H9 (cell line): ENCODE data around the gene CLEC3B. TPM values are rescaled to one million over a fixed set of nuclear protein-coding genes. Genes with fewer than 3 reads are reported as not detected.

Experiments used
- DNase-seq: peaks from one replicate; pipeline ENCODE4 v3.0.0-alpha.2; 2017
- H2AFZ ChIP-seq: one replicate; pipeline ENCODE4 v1.6.1; 2013; ENCODE audit warnings: mild to moderate bottlenecking, low read length, control low read depth, moderate library complexity
- H2AK5ac ChIP-seq: 2 replicates; pipeline ENCODE4 v1.6.1; 2013; ENCODE audit warnings: low read length, control low read depth, mixed read lengths; ENCODE audit not compliant: insufficient read length
- H2BK120ac ChIP-seq: one replicate; pipeline ENCODE4 v1.6.1; 2013; ENCODE audit warnings: low read depth, mild to moderate bottlenecking, low read length, control low read depth, inconsistent platforms; ENCODE audit not compliant: poor library complexity, severe bottlenecking
- H2BK12ac ChIP-seq: 2 replicates; pipeline ENCODE4 v1.6.1; 2013; ENCODE audit warnings: low read length, control low read depth, mixed read lengths, low read depth; ENCODE audit not compliant: insufficient read length
- H2BK15ac ChIP-seq: 2 replicates; pipeline ENCODE4 v1.6.1; 2013; ENCODE audit warnings: low read depth, low read length, control low read depth
- H2BK20ac ChIP-seq: one replicate; pipeline ENCODE4 v1.6.1; 2013; ENCODE audit warnings: low read depth, mild to moderate bottlenecking, low read length, control low read depth, inconsistent platforms; ENCODE audit not compliant: poor library complexity, severe bottlenecking
- H2BK5ac ChIP-seq: 2 replicates; pipeline ENCODE4 v1.6.1; 2013; ENCODE audit warnings: low read length, control low read depth, mixed read lengths; ENCODE audit not compliant: insufficient read length
- H3K14ac ChIP-seq: 2 replicates; pipeline ENCODE4 v1.6.1; 2013; ENCODE audit warnings: low read length, control low read depth; ENCODE audit not compliant: insufficient read depth
- H3K18ac ChIP-seq: 2 replicates; pipeline ENCODE4 v1.6.1; 2013; ENCODE audit warnings: low read depth, mild to moderate bottlenecking, mixed read lengths, low read length, control low read depth; ENCODE audit not compliant: insufficient read length
- H3K23ac ChIP-seq: 2 replicates; pipeline ENCODE4 v1.6.1; 2013; ENCODE audit warnings: low read length, control low read depth, mixed read lengths, low read depth; ENCODE audit not compliant: insufficient read length
- H3K23me2 ChIP-seq: 2 replicates; pipeline ENCODE4 v1.6.1; 2013; ENCODE audit warnings: low read depth, mild to moderate bottlenecking, mixed read lengths, low read length, control low read depth; ENCODE audit not compliant: insufficient read length, poor library complexity, severe bottlenecking
- H3K27ac ChIP-seq: 2 replicates; pipeline ENCODE4 v1.5.1; 2013; ENCODE audit warnings: low read length, control low read depth, mixed read lengths, low read depth; ENCODE audit not compliant: insufficient read length
- H3K27me3 ChIP-seq: 2 replicates; pipeline ENCODE4 v1.6.1; 2013; ENCODE audit warnings: low read length, control low read depth, inconsistent platforms; ENCODE audit not compliant: insufficient read depth
- H3K4ac ChIP-seq: 2 replicates; pipeline ENCODE4 v1.6.1; 2013; ENCODE audit warnings: low read depth, mild to moderate bottlenecking, control low read depth, inconsistent platforms, low read length, moderate library complexity
- H3K4me1 ChIP-seq: 2 replicates; pipeline ENCODE4 v1.6.1; 2013; ENCODE audit warnings: low read length, control low read depth, inconsistent platforms; ENCODE audit not compliant: insufficient read depth
- H3K4me2 ChIP-seq: 2 replicates; pipeline ENCODE4 v1.6.1; 2013; ENCODE audit warnings: low read length, control low read depth, mixed read lengths; ENCODE audit not compliant: insufficient read length, insufficient read depth
- H3K56ac ChIP-seq: 2 replicates; pipeline ENCODE4 v1.6.1; 2013; ENCODE audit warnings: low read depth, mild to moderate bottlenecking, mixed read lengths, low read length, control low read depth; ENCODE audit not compliant: insufficient read length
- H3K79me1 ChIP-seq: 2 replicates; pipeline ENCODE4 v1.6.1; 2013; ENCODE audit warnings: low read depth, mild to moderate bottlenecking, moderate library complexity, low read length, control low read depth, inconsistent platforms; ENCODE audit not compliant: insufficient read depth, poor library complexity, severe bottlenecking
- H3K79me2 ChIP-seq: 2 replicates; pipeline ENCODE4 v1.6.1; 2013; ENCODE audit warnings: low read length, control low read depth, inconsistent platforms; ENCODE audit not compliant: insufficient read depth
- H3K9ac ChIP-seq: 2 replicates; pipeline ENCODE4 v1.6.1; 2013; ENCODE audit warnings: low read length, control low read depth, mixed read lengths; ENCODE audit not compliant: insufficient read length; ENCODE audit errors: extremely low read depth
- H3K9me3 ChIP-seq: one replicate; pipeline ENCODE4 v1.6.1; 2013; ENCODE audit warnings: low read depth, low read length, inconsistent platforms; ENCODE audit not compliant: control insufficient read depth
- H3T11ph ChIP-seq: one replicate; pipeline ENCODE4 v1.6.1; 2013; ENCODE audit warnings: mild to moderate bottlenecking, low read length, control low read depth, inconsistent platforms
- H4K20me1 ChIP-seq: one replicate; pipeline ENCODE4 v1.6.1; 2013; ENCODE audit not compliant: control insufficient read depth, insufficient read length, insufficient read depth
- H4K5ac ChIP-seq: 2 replicates; pipeline ENCODE4 v1.6.1; 2013; ENCODE audit warnings: low read depth, mild to moderate bottlenecking, mixed read lengths, low read length, control low read depth; ENCODE audit not compliant: insufficient read length
- H4K8ac ChIP-seq: replicated peaks from 2 replicates; pipeline ENCODE4 v1.6.1; 2013; ENCODE audit warnings: low read length, control low read depth, mixed read lengths, low read depth; ENCODE audit not compliant: insufficient read length
- H4K91ac ChIP-seq: 2 replicates; pipeline ENCODE4 v1.6.1; 2013; ENCODE audit warnings: low read depth, mild to moderate bottlenecking, moderate library complexity, mixed read lengths, low read length, control low read depth; ENCODE audit not compliant: insufficient read length
- H3K27ac Mint-ChIP-seq, 3 experiments: 2 replicates in 2 of 3; 3 replicates in 1 of 3; pipeline ENCODE4 v1.8.0; 2020 to 2021; ENCODE audit warnings: mixed read lengths in 3 of 3, mild to moderate bottlenecking in 1 of 3, moderate library complexity in 1 of 3
- H3K27me3 Mint-ChIP-seq: 2 replicates; pipeline ENCODE4 v1.8.0; 2021; ENCODE audit warnings: low read depth, mild to moderate bottlenecking, moderate library complexity, mixed read lengths
- H3K36me3 Mint-ChIP-seq, 3 experiments: 2 replicates in 2 of 3; 3 replicates in 1 of 3; pipeline ENCODE4 v1.8.0; 2020 to 2021; ENCODE audit warnings: low read depth in 3 of 3, mixed read lengths in 3 of 3; ENCODE audit not compliant: insufficient read depth in 1 of 3
- H3K4me1 Mint-ChIP-seq, 2 experiments: 2 replicates each; pipeline ENCODE4 v1.8.0; 2020; ENCODE audit warnings: mixed read lengths in 2 of 2
- H3K4me3 Mint-ChIP-seq, 2 experiments: 2 replicates in 1 of 2; 3 replicates in 1 of 2; pipeline ENCODE4 v1.8.0; 2020 to 2021; ENCODE audit warnings: mild to moderate bottlenecking in 2 of 2, mixed read lengths in 2 of 2, moderate library complexity in 1 of 2
- H3K9me3 Mint-ChIP-seq, 2 experiments: 2 replicates in 1 of 2; 3 replicates in 1 of 2; pipeline ENCODE4 v1.8.0; 2020; ENCODE audit warnings: mild to moderate bottlenecking in 2 of 2, mixed read lengths in 2 of 2, moderate library complexity in 1 of 2
- CTCF ChIP-seq: fragments of 200-600 bp; sonication (generic); conservative IDR thresholded peaks from 3 replicates; pipeline ENCODE4 v1.8.0; 2021; ENCODE audit warnings: antibody characterized with exemption, mild to moderate bottlenecking
- WGBS: extraction: QIAGEN DNeasy Blood & Tissue Kit; methylation state at CpG from one replicate; pipeline ENCODE4 v1.1.7; 2013; ENCODE audit warnings: missing lambda C conversion rate, low lambda C conversion rate, mixed read lengths; ENCODE audit not compliant: insufficient read length; ENCODE audit errors: extremely low coverage; 5-methylcytosine and 5-hydroxymethylcytosine counted together
- total RNA-seq: library from RNA; stranded (reverse); gene quantifications from 2 replicates; pipeline ENCODE4 v1.2.1, GENCODE V29; 2021

CLEC3B gene
- total RNA-seq, 1 experiment from 2014 or later, result not detected

GRCh38 chr3:45067486-45067885 is 41.4 kb downstream of the CLEC3B start:
- Histone ChIP-seq H3T11ph (no peak overlapping the region), H3K9me3 (no peaks in the 10 kb centered on the region), H2AFZ (no peak overlapping the region), H4K20me1 (no peaks in the 10 kb centered on the region), H3K27me3 (peaks cover 2% of the 10 kb centered on the region; the same call in 1 of the 2 replicates), H3K56ac (no peak overlapping the region), H4K5ac (no peak overlapping the region), H3K79me2 (no peaks in the 10 kb centered on the region), H3K4ac (no peak overlapping the region), H3K14ac (no peak overlapping the region), H3K4me1 (peaks cover 2% of the 10 kb centered on the region; the same call in 1 of the 2 replicates), H2BK12ac (no peak overlapping the region), H2BK20ac (no peak overlapping the region), H3K23ac (no peak overlapping the region), H3K23me2 (no peaks in the 10 kb centered on the region), H3K9ac (no peak overlapping the region), H4K91ac (no peak overlapping the region), H3K18ac (no peak overlapping the region), H3K4me2 (no peak overlapping the region), H4K8ac (no peak overlapping the region), H2BK5ac (no peak overlapping the region), H3K79me1 (no peaks in the 10 kb centered on the region), H2AK5ac (no peak overlapping the region), H2BK120ac (no peak overlapping the region), H2BK15ac (no peak overlapping the region), H3K27ac (no peak overlapping the region)
- no peak for TF ChIP-seq CTCF
- no CpG with 5 or more reads among the region's 4 CpGs for WGBS
- Mint-ChIP-seq H3K9me3 (no peaks in the 10 kb centered on the region), H3K36me3 (no peaks in the 10 kb centered on the region), H3K27me3 (peaks cover 54% of the 10 kb centered on the region), H3K4me3 (no peak overlapping the region), H3K27ac (no peak overlapping the region), H3K4me1 (peaks cover 0 to 3% of the 10 kb centered on the region in 2 experiments; a peak in 3 of 4 replicates)
- no peak for DNase-seq
